Esophagus squamous epithelium (tissue), 5 donors: ENCODE data around the gene EGF. TPM values are rescaled to one million over a fixed set of nuclear protein-coding genes. Genes with fewer than 3 reads are reported as not detected.

ENCODE experiments used
- DNase-seq: peaks from one replicate; lab custom pipeline; 2025; lab: John Stamatoyannopoulos, UW
- H3K27ac ChIP-seq, 4 donors: fragments of 200-600 bp; sonication (generic); one replicate each; pipeline ENCODE4 v1.5.1; 2016 to 2019; ENCODE audit warnings: mild to moderate bottlenecking in 1 of 4
- H3K27me3 ChIP-seq, 4 donors: fragments of 200-600 bp; sonication (generic); 1 replicate in 3 of 4; 2 replicates in 1 of 4; pipeline versions ENCODE4 v1.5.1 to v1.6.0; 2017 to 2021; ENCODE audit warnings: antibody characterized with exemption in 1 of 4
- H3K36me3 ChIP-seq, 3 donors: fragments of 200-600 bp; sonication (generic); one replicate each; pipeline ENCODE4 v1.5.1; 2016 to 2019
- H3K4me1 ChIP-seq, 3 donors: fragments of 200-600 bp; sonication (generic); one replicate each; pipeline ENCODE4 v1.5.1; 2017 to 2019
- H3K4me3 ChIP-seq, 4 donors: fragments of 200-600 bp; sonication (generic); 1 replicate in 3 of 4; 2 replicates in 1 of 4; pipeline ENCODE4 v1.5.1; 2016 to 2019; ENCODE audit warnings: mild to moderate bottlenecking in 2 of 4, moderate library complexity in 1 of 4
- H3K9me3 ChIP-seq, 3 donors: fragments of 200-600 bp; sonication (generic); one replicate each; pipeline ENCODE4 v1.5.1; 2016 to 2019
- POLR2A ChIP-seq, 4 donors: fragments of 450-650 bp; IDR thresholded peaks; one replicate each; pipeline ENCODE4 v1.6.1; 2017; ENCODE audit warnings: antibody characterized with exemption in 4 of 4, mild to moderate bottlenecking in 4 of 4, moderate library complexity in 3 of 4
- WGBS, 2 donors: methylation state at CpG; one replicate each; pipeline ENCODE4 v1.1.5; 2018; 5-methylcytosine and 5-hydroxymethylcytosine counted together
- intact Hi-C: fragments of 100-400 bp; cut with DNase I; formaldehyde crosslinking; loops from one replicate; pipeline ENCODE4 v1.15.0; 2022
- total RNA-seq, 4 donors: library from RNA; depleted of rRNA; stranded (reverse); fragments of >200 nt; gene quantifications; one replicate each; pipeline ENCODE4 v1.1.0, GENCODE V29; 2016
- TF ChIP-seq, protein P1 (sequence below), 6 experiments: fragments of 450-650 bp in 4 of 6; fragments of 200-600 bp in 2 of 6; sonication (generic) in 2 of 6; IDR thresholded peaks; one replicate each; pipeline ENCODE4 v1.5.1; 2016 to 2019; ENCODE audit warnings: antibody characterized with exemption in 6 of 6, mild to moderate bottlenecking in 4 of 6, moderate library complexity in 4 of 6
- donor health status: DM: yes; HTN: yes; CAD: no.

The EGF gene
- total RNA-seq, 4 donors from 2014 or later: 0.19 to 0.70 (median 0.47) TPM

DNA sequence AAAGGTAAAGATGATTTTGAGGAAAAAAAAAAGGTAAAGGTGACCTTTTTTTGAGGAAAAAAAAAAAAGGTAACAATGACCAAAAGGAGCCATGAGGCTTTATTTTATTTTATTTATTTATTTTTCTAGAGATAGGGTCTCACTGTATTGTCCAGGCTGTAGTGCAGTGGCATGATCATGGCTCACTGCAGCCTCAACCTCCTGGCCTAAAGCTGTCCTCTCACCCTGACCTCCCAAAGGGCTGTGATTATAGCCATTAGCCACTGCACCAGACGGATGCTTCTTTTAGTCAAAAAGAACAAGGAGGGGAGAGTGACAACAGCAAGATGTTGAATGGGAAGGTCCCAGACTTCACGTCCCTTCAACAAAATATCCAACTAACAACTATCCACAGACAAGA, 34.3 kb upstream of the EGF start:
- WGBS, 2 donors: 67 to 80% methylated on average over 2 of the region's 2 CpGs
- Histone ChIP-seq H3K27me3 (no peaks in the 10 kb centered on the region), H3K9me3 (no peaks in the 10 kb centered on the region), H3K4me1 (peaks cover 0 to 11% (median 0%) of the 10 kb centered on the region in 3 donors), H3K36me3 (no peaks in the 10 kb centered on the region), H3K27ac (no peak overlapping the region), H3K4me3 (no peak overlapping the region)
- intact Hi-C loops: no loop called here
- TF ChIP-seq, protein P1, sequence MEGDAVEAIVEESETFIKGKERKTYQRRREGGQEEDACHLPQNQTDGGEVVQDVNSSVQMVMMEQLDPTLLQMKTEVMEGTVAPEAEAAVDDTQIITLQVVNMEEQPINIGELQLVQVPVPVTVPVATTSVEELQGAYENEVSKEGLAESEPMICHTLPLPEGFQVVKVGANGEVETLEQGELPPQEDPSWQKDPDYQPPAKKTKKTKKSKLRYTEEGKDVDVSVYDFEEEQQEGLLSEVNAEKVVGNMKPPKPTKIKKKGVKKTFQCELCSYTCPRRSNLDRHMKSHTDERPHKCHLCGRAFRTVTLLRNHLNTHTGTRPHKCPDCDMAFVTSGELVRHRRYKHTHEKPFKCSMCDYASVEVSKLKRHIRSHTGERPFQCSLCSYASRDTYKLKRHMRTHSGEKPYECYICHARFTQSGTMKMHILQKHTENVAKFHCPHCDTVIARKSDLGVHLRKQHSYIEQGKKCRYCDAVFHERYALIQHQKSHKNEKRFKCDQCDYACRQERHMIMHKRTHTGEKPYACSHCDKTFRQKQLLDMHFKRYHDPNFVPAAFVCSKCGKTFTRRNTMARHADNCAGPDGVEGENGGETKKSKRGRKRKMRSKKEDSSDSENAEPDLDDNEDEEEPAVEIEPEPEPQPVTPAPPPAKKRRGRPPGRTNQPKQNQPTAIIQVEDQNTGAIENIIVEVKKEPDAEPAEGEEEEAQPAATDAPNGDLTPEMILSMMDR (IDR thresholded peaks at IDR 0.05): no peak
- TF ChIP-seq POLR2A (IDR thresholded peaks at IDR 0.05): no peak
- no peak for DNase-seq

DNA sequence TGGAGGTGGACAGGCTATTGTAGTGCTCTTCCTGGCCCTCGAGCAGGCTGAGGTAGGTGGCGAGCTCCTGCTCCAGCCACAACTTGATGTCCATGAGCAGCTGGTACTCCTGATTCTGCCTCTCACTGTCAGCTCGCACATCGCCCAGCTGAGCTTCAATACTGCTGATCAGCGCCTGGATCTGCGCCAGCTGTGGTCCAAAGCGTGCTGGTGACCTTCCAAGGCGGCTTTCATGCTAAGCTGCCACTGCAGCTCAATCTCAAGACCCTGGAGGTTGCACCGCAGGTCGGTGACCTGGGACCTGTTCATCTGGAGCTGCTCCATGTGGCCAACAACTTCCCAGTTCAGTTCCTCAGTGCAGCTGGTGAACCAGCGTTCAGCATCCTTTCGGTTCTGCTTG, 33.6 kb upstream of the EGF start:
- no peak for TF ChIP-seq POLR2A (IDR thresholded peaks at IDR 0.05)
- TF ChIP-seq, protein P1 (IDR thresholded peaks at IDR 0.05): no peak
- no peak for DNase-seq
- no peaks in the 10 kb centered on the region for H3K9me3 ChIP-seq
- H3K36me3 ChIP-seq: no peaks in the 10 kb centered on the region
- H3K4me1 ChIP-seq: peaks cover 0 to 6% (median 0%) of the 10 kb centered on the region in 3 donors
- no peak overlapping the region for H3K4me3 ChIP-seq
- H3K27ac ChIP-seq: no peak overlapping the region
- H3K27me3 ChIP-seq: no peaks in the 10 kb centered on the region
- 86 to 100% methylated on average over 3 to 5 of the region's 12 CpGs for WGBS, 2 donors
- intact Hi-C loops: no loop called here

DNA sequence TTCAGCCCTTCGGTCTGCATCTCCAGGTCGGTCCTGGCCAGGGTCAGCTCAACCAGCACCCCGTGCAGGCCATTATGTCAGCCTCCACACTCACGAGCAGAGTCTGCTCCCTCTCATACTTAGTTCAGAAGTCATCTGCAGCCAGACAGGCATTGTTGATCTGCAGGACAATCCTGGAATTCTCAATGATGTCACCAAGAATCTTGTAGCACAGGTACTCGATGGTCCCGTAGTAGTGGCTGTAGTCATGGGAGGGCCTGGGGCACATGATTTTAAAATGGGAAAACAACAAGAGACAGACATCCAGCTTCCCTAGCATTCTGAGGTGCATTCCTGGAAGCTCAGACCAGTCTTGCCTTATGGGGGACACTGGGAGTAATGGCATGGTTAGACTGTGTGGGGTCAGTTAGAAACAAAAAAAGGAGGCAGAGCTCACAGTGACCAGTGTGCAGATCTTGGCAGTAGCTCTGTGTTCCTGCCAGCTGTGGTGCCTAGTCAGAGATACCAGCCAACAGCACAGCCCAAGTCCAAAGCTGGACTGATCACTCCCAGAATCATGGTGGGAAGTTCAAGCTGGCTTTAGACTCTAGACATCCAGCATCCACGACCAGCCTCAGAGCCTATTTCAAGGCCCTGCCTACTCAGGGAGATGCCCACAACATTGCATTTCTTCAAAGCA, 32.9 kb upstream of the EGF start:
- no peak overlapping the region for H3K4me3 ChIP-seq
- no peaks in the 10 kb centered on the region for H3K27me3 ChIP-seq
- DNase-seq: no peak
- intact Hi-C loops: no loop called here
- no peaks in the 10 kb centered on the region for H3K36me3 ChIP-seq
- TF ChIP-seq, protein P1 (IDR thresholded peaks at IDR 0.05): no peak
- TF ChIP-seq POLR2A (IDR thresholded peaks at IDR 0.05): no peak
- H3K27ac ChIP-seq: no peak overlapping the region
- WGBS, 2 donors: 93 to 100% methylated on average over 2 to 6 of the region's 7 CpGs
- no peaks in the 10 kb centered on the region for H3K4me1 ChIP-seq
- no peaks in the 10 kb centered on the region for H3K9me3 ChIP-seq

DNA sequence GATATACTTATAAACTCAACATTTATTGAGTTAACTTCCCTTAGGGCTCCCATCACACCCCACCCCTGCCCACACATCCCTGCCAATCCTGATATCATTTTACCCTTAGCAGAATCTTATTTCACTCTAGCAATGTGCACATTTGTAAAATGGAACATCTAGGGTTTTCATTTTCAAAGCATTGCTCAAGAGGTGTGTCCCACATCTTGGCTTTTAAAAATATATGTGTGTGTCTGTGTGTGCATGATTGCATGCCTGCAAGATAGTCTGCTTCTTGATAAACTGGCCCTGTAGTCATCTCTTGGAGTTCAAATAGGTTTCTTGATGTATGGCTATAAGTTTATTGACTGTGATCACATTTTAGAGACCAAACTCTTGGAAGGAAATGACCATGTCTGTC, 26.4 kb upstream of the EGF start:
- Histone ChIP-seq H3K27me3 (no peaks in the 10 kb centered on the region), H3K27ac (no peak overlapping the region), H3K36me3 (no peaks in the 10 kb centered on the region), H3K9me3 (no peaks in the 10 kb centered on the region), H3K4me1 (no peaks in the 10 kb centered on the region), H3K4me3 (no peak overlapping the region)
- intact Hi-C loops: no loop called here
- no peak for DNase-seq
- TF ChIP-seq POLR2A (IDR thresholded peaks at IDR 0.05): no peak
- TF ChIP-seq, protein P1 (IDR thresholded peaks at IDR 0.05): no peak

DNA sequence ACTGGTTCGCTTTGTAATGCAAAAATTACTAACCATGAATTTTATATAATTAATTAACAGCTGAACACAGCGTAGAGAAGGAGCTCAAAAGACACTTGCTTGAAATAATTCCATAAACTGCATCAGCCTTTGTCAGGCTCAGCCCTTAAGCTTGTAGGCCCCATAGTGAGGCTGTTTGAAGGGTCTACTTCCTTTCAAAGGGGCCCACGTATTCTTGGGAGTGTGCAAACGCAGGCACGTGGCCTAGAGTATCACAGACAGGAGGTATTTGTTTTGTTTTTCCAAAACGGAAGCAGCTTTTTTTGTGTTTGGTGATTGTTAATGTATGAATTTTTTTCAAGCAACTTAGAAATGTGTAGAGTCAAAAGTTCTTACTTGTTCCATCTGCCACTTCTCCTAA, 25.6 kb upstream of the EGF start:
- WGBS, 2 donors: 36 to 42% methylated on average over 6 of the region's 6 CpGs

More for the DNA sequence above, 25.6 kb upstream of the EGF start:
- Histone ChIP-seq H3K4me1 (no peaks in the 10 kb centered on the region), H3K27me3 (no peaks in the 10 kb centered on the region), H3K9me3 (no peaks in the 10 kb centered on the region), H3K4me3 (no peak overlapping the region), H3K27ac (no peak overlapping the region), H3K36me3 (no peaks in the 10 kb centered on the region)
- TF ChIP-seq POLR2A (IDR thresholded peaks at IDR 0.05): no peak
- TF ChIP-seq, protein P1 (IDR thresholded peaks at IDR 0.05): no peak
- no peak for DNase-seq
- intact Hi-C loops: no loop called here
